H1 (cell line): Measurements from ENCODE around the gene OR51Q1. TPM values are rescaled to one million over a fixed set of nuclear protein-coding genes. Genes with fewer than 3 reads are reported as not detected.

ENCODE experiments used
- CTCF ChIA-PET: fragments of 300-600 bp; sonication (Branson Sonifier 250); formaldehyde crosslinking; loops from one replicate; lab custom pipeline; 2021; ENCODE audit not compliant: partially characterized antibody; lab: Charles Lee
- POLR2A ChIA-PET: fragments of 300-600 bp; sonication (Branson Sonifier 250); formaldehyde crosslinking; loops from one replicate; lab custom pipeline; 2021; ENCODE audit warnings: inconsistent platforms; ENCODE audit not compliant: partially characterized antibody; lab: Charles Lee
- DNase-seq, 2 experiments: peaks; one replicate each; pipeline versions ENCODE4 v3.0.0 to v3.0.0-alpha.2; 2010 to 2022; ENCODE audit warnings: low spot score in 2 of 2, low read depth in 1 of 2, mixed read lengths in 1 of 2
- FAIRE-seq: peaks from 2 replicates; lab custom pipeline; 2011; peaks lifted over from hg19 to GRCh38; lab: Jason Lieb, UNC
- H2AFZ ChIP-seq: 2 replicates; pipeline ENCODE4 v1.8.1; 2012; ENCODE audit warnings: low read length, inconsistent platforms
- H2AK5ac ChIP-seq: 2 replicates; pipeline ENCODE4 v1.6.1; 2013; ENCODE audit warnings: low read depth, low read length
- H2BK120ac ChIP-seq: replicated peaks from 2 replicates; pipeline ENCODE3; 2013; ENCODE audit warnings: low read depth, low read length, inconsistent platforms
- H2BK12ac ChIP-seq: 2 replicates; pipeline ENCODE4 v1.6.1; 2013; ENCODE audit warnings: low read depth, low read length
- H2BK15ac ChIP-seq: 2 replicates; pipeline ENCODE4 v1.6.1; 2013; ENCODE audit warnings: low read length
- H2BK20ac ChIP-seq: 2 replicates; pipeline ENCODE4 v1.6.1; 2013; ENCODE audit warnings: low read length
- H2BK5ac ChIP-seq: 2 replicates; pipeline ENCODE4 v1.6.1; 2013; ENCODE audit warnings: low read depth, low read length
- H3K14ac ChIP-seq: 2 replicates; pipeline ENCODE4 v1.6.1; 2013; ENCODE audit warnings: inconsistent platforms; ENCODE audit not compliant: insufficient read length
- H3K18ac ChIP-seq: 2 replicates; pipeline ENCODE4 v1.6.1; 2013; ENCODE audit warnings: low read length; ENCODE audit errors: extremely low read depth
- H3K23ac ChIP-seq: 2 replicates; pipeline ENCODE4 v1.6.1; 2013; ENCODE audit warnings: inconsistent platforms; ENCODE audit not compliant: insufficient read length
- H3K23me2 ChIP-seq: 2 replicates; pipeline ENCODE4 v1.6.1; 2013; ENCODE audit warnings: low read depth, low read length
- H3K27ac ChIP-seq: 2 replicates; pipeline ENCODE4 v1.6.1; 2011; ENCODE audit warnings: low read depth, low read length, inconsistent platforms
- H3K27me3 ChIP-seq, 4 experiments: replicated peaks in 1 of 4; 1 replicate in 1 of 4; 2 replicates in 3 of 4; pipeline versions ENCODE4 v1.6.1 to v1.8.1; 2011 to 2013; ENCODE audit warnings: low read length in 3 of 4, mild to moderate bottlenecking in 3 of 4, inconsistent platforms in 2 of 4, mixed read lengths in 2 of 4, moderate library complexity in 1 of 4; ENCODE audit not compliant: control insufficient read depth in 3 of 4, insufficient read depth in 3 of 4; ENCODE audit errors: extremely low read depth in 1 of 4
- H3K36me3 ChIP-seq, 4 experiments: 2 replicates each; pipeline versions ENCODE4 v1.6.1 to v1.8.1; 2011 to 2013; ENCODE audit warnings: mild to moderate bottlenecking in 4 of 4, low read length in 3 of 4, moderate library complexity in 2 of 4, control low read depth in 1 of 4, inconsistent platforms in 1 of 4; ENCODE audit not compliant: insufficient read depth in 4 of 4, control insufficient read depth in 2 of 4
- H3K4ac ChIP-seq: replicated peaks from 2 replicates; pipeline ENCODE3; 2013; ENCODE audit warnings: low read length, low read depth, mixed read lengths, inconsistent platforms; ENCODE audit not compliant: insufficient read length
- H3K4me1 ChIP-seq, 4 experiments: replicated peaks in 1 of 4; 1 replicate in 1 of 4; 2 replicates in 3 of 4; pipeline versions ENCODE4 v1.6.1 to v1.8.1; 2011 to 2013; ENCODE audit warnings: low read length in 3 of 4, inconsistent platforms in 2 of 4, mixed read lengths in 1 of 4; ENCODE audit not compliant: insufficient read depth in 4 of 4, control insufficient read depth in 3 of 4
- H3K4me2 ChIP-seq, 2 experiments: 2 replicates each; pipeline versions ENCODE4 v1.6.1 to v1.8.1; 2011 to 2013; ENCODE audit warnings: low read depth in 2 of 2, low read length in 2 of 2, control low read depth in 1 of 2, inconsistent platforms in 1 of 2, mild to moderate bottlenecking in 1 of 2; ENCODE audit not compliant: insufficient read depth in 1 of 2
- H3K4me3 ChIP-seq, 4 experiments: fragments of 200-600, 300-600 bp in 1 of 4; sonication (generic), shearing (Covaris generic), sonication (Bioruptor Twin) in 1 of 4; 2 replicates each; pipeline versions ENCODE4 v1.5.1 to v1.8.1; 2011 to 2016; ENCODE audit warnings: low read length in 4 of 4, low read depth in 3 of 4, control low read depth in 2 of 4, inconsistent platforms in 2 of 4, mild to moderate bottlenecking in 2 of 4, mixed read lengths in 1 of 4, moderate library complexity in 1 of 4; ENCODE audit not compliant: insufficient read depth in 2 of 4; ENCODE audit errors: extremely low read depth in 1 of 4
- H3K56ac ChIP-seq: replicated peaks from 2 replicates; pipeline ENCODE3; 2013; ENCODE audit warnings: low read depth, mild to moderate bottlenecking, mixed read lengths, low read length, inconsistent platforms; ENCODE audit not compliant: insufficient read length
- H3K79me1 ChIP-seq: 2 replicates; pipeline ENCODE4 v1.6.1; 2013; ENCODE audit warnings: low read depth, low read length, control low read depth
- H3K79me2 ChIP-seq, 2 experiments: 2 replicates each; pipeline versions ENCODE4 v1.6.1 to v1.8.1; 2012 to 2013; ENCODE audit warnings: low read length in 2 of 2, mild to moderate bottlenecking in 2 of 2, inconsistent platforms in 1 of 2; ENCODE audit not compliant: insufficient read depth in 2 of 2, control insufficient read depth in 1 of 2
- H3K9ac ChIP-seq, 4 experiments: replicated peaks in 1 of 4; 1 replicate in 1 of 4; 2 replicates in 3 of 4; pipeline versions ENCODE4 v1.6.1 to v1.8.1; 2011 to 2013; ENCODE audit warnings: low read depth in 3 of 4, low read length in 3 of 4, control low read depth in 2 of 4, mild to moderate bottlenecking in 2 of 4, moderate library complexity in 2 of 4, inconsistent platforms in 1 of 4; ENCODE audit errors: extremely low read depth in 1 of 4
- H3K9me3 ChIP-seq, 2 experiments: 2 replicates each; pipeline versions ENCODE4 v1.6.1 to v1.8.1; 2012 to 2013; ENCODE audit warnings: mild to moderate bottlenecking in 2 of 2, moderate library complexity in 2 of 2, control low read depth in 1 of 2, inconsistent platforms in 1 of 2, low read depth in 1 of 2, low read length in 1 of 2, mixed read lengths in 1 of 2; ENCODE audit not compliant: insufficient read depth in 2 of 2
- H4K20me1 ChIP-seq, 2 experiments: replicated peaks in 1 of 2; 2 replicates each; pipeline versions ENCODE3 to v1.8.1; 2011 to 2013; ENCODE audit warnings: inconsistent platforms in 2 of 2, low read length in 2 of 2, mild to moderate bottlenecking in 1 of 2; ENCODE audit not compliant: insufficient read depth in 2 of 2, control insufficient read depth in 1 of 2
- H4K5ac ChIP-seq: 2 replicates; pipeline ENCODE4 v1.6.1; 2013; ENCODE audit warnings: low read length, low read depth, mixed read lengths, inconsistent platforms; ENCODE audit not compliant: insufficient read length
- H4K8ac ChIP-seq: 2 replicates; pipeline ENCODE4 v1.8.0; 2013; ENCODE audit warnings: mild to moderate bottlenecking, moderate library complexity, low read length, inconsistent platforms; ENCODE audit not compliant: insufficient read depth; ENCODE audit errors: extremely low read depth
- H4K91ac ChIP-seq: replicated peaks from 2 replicates; pipeline ENCODE3; 2013; ENCODE audit warnings: low read length, mixed read lengths, inconsistent platforms; ENCODE audit not compliant: insufficient read length
- CTCF ChIP-seq, 3 experiments: IDR thresholded peaks; 1 replicate in 2 of 3; 2 replicates in 1 of 3; pipeline versions ENCODE4 v1.5.1 to v1.6.1; 2011; ENCODE audit warnings: low read length in 3 of 3, mild to moderate bottlenecking in 3 of 3, inconsistent platforms in 2 of 3, low read depth in 1 of 3, moderate library complexity in 1 of 3; ENCODE audit not compliant: insufficient read depth in 1 of 3; ENCODE audit errors: control extremely low read depth in 1 of 3
- POLR2A ChIP-seq, 2 experiments: IDR thresholded peaks; 1 replicate in 1 of 2; 2 replicates in 1 of 2; pipeline ENCODE4 v1.6.1; 2011; ENCODE audit warnings: low read depth in 2 of 2, low read length in 2 of 2, mild to moderate bottlenecking in 2 of 2; ENCODE audit errors: control extremely low read depth in 1 of 2
- RAD21 ChIP-seq, 2 experiments: IDR thresholded peaks in 1 of 2; conservative IDR thresholded peaks in 1 of 2; 2 replicates each; pipeline ENCODE4 v1.6.1; 2011; ENCODE audit warnings: low read depth in 2 of 2, low read length in 2 of 2, improper control_type of control experiment in 1 of 2, inconsistent platforms in 1 of 2, mild to moderate bottlenecking in 1 of 2, moderate library complexity in 1 of 2
- TCF12 ChIP-seq: IDR thresholded peaks from 2 replicates; pipeline ENCODE4 v1.6.1; 2011; ENCODE audit warnings: low read depth, mild to moderate bottlenecking, low read length
- WGBS, 2 experiments: shearing (Covaris generic) in 1 of 2; methylation state at CpG; one replicate each; pipeline versions ENCODE4 v1.1.6 to v1.1.7; 2013 to 2015; ENCODE audit warnings: low lambda C conversion rate in 2 of 2, mixed read lengths in 2 of 2, inconsistent platforms in 1 of 2, low coverage in 1 of 2, missing lambda C conversion rate in 1 of 2; ENCODE audit not compliant: insufficient replicate concordance in 2 of 2, insufficient coverage in 1 of 2, insufficient read length in 1 of 2; ENCODE audit errors: extremely low coverage in 1 of 2, missing lambda C conversion rate in 1 of 2; 5-methylcytosine and 5-hydroxymethylcytosine counted together
- polyA plus RNA-seq, 7 experiments: library from polyadenylated mRNA; depleted of rRNA in 3 of 7; stranded (reverse) in 5 of 7; unstranded in 2 of 7; fragments of >200 nt in 5 of 7; fragments of 200-250 nt in 2 of 7; gene quantifications; 1 replicate in 5 of 7; 2 replicates in 1 of 7; 4 replicates in 1 of 7; pipeline versions ENCODE4 v1.2.1 to v1.2.3, GENCODE V29; 2011 to 2013; ENCODE audit warnings: missing spikeins in 2 of 7, mixed read lengths in 2 of 7
- total RNA-seq: library from RNA; stranded (reverse); fragmentation: NEBNext Ultra II Directional; extraction: Animal tissue kit (Norgen Biotek cat#: 25700); gene quantifications from 2 replicates; pipeline ENCODE4 v1.2.1, GENCODE V29; 2021

OR51Q1 gene
- total and polyA plus RNA-seq, 2 of the 8 experiments (the other 6 are each of a cell fraction or from before 2014, with no cell fraction given): 0.08 TPM; not detected in 1

DNA sequence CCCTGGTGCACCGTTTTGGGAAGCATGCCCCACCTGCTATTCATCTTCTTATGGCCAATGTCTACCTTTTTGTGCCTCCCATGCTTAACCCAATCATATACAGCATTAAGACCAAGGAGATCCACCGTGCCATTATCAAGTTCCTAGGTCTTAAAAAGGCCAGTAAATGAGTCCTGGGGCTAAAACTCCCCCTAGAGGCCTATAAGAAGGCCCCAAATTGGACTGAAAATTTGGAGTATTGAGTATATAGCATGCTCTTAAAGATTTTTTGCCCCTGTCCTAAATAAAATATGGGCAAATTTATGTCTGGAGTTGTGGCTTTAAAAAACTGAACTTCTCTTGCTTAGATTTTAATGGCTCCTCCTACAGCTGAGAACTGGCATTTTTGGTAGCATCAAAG lies 31.7 kb upstream of the OR51Q1 start:
- DNase-seq: no peak
- H3K27me3 ChIP-seq: no peaks in the 10 kb centered on the region
- TF ChIP-seq RAD21 (IDR thresholded peaks at IDR 0.05 in 1 of 2, conservative IDR thresholded peaks at IDR 0.05 in 1 of 2; ENCODE audit: low read depth in 2 of 2, low read length in 2 of 2) (peak; percentile 10 to 17; a peak in 1 of 4 replicates), POLR2A (IDR thresholded peaks at IDR 0.05; ENCODE audit: control extremely low read depth in 1 of 2, low read depth in 2 of 2, low read length in 2 of 2) (no peak), TCF12 (no peak), CTCF (IDR thresholded peaks at IDR 0.05; ENCODE audit: control extremely low read depth in 1 of 3, insufficient read depth in 1 of 3, low read depth in 1 of 3, low read length in 3 of 3) (peak in 1 of 3 experiments; percentile 25; a peak in 1 of 4 replicates)
- TF ChIP-seq, all 59 proteins: peak for 2
- H3K18ac ChIP-seq: no peak overlapping the region
- H3K36me3 ChIP-seq: no peaks in the 10 kb centered on the region
- no peak overlapping the region for H3K56ac ChIP-seq
- H2BK15ac ChIP-seq: no peak overlapping the region
- WGBS, 2 experiments: 86% methylated on average over 2 of the region's 2 CpGs; no CpG with 5 or more reads in 1 of the 2 experiments
- H2BK20ac ChIP-seq: no peak overlapping the region
- no peak overlapping the region for H4K5ac ChIP-seq
- H4K20me1 ChIP-seq: no peaks in the 10 kb centered on the region
- no peak overlapping the region for H3K14ac ChIP-seq
- H3K79me1 ChIP-seq: no peaks in the 10 kb centered on the region
- no peak overlapping the region for H2BK12ac ChIP-seq
- no peak overlapping the region for H3K4ac ChIP-seq
- no peak overlapping the region for H4K91ac ChIP-seq
- peaks cover 0 to 4% (median 0%) of the 10 kb centered on the region in 4 experiments; a peak in 1 of 7 replicates for H3K4me1 ChIP-seq
- no peaks in the 10 kb centered on the region for H3K79me2 ChIP-seq
- no peak overlapping the region for H2AFZ ChIP-seq
- no peak overlapping the region; the same call in 1 of the 2 replicates for H2AK5ac ChIP-seq
- no peak overlapping the region for H2BK120ac ChIP-seq
- H3K9ac ChIP-seq: no peak overlapping the region
- no peaks in the 10 kb centered on the region for H3K23me2 ChIP-seq
- ChIA-PET POLR2A (no interaction called here), CTCF (interaction anchor here (0.6 to 1.6 kb wide), 8 partner anchors 12 to 753 kb away, joined by 3 to 8 read pairs (median 3); partner anchors contain the start of gene OR51D1)
- H3K27ac ChIP-seq: no peak overlapping the region
- no peak overlapping the region for H2BK5ac ChIP-seq
- no peak overlapping the region for H3K4me2 ChIP-seq
- no peak overlapping the region for H3K23ac ChIP-seq
- H4K8ac ChIP-seq: no peak overlapping the region
- H3K4me3 ChIP-seq: no peak overlapping the region
- FAIRE-seq: no peak
- H3K9me3 ChIP-seq: no peaks in the 10 kb centered on the region
